Activated naive CD8-positive, alpha-beta T cell treated with anti-CD3 and anti-CD28 coated beads for 36 hours (primary cell): ENCODE data around the gene WASHC3. TPM values are rescaled to one million over a fixed set of nuclear protein-coding genes. Genes with fewer than 3 reads are reported as not detected.

ENCODE experiments used
- DNase-seq: peaks from one replicate; pipeline ENCODE4 v3.0.0; 2021
- H3K27ac Mint-ChIP-seq: one replicate; pipeline ENCODE4 v1.8.0; 2022; ENCODE audit warnings: mild to moderate bottlenecking, moderate library complexity, mixed read lengths
- H3K27me3 Mint-ChIP-seq: one replicate; pipeline ENCODE4 v1.8.0; 2022; ENCODE audit warnings: mild to moderate bottlenecking, mixed read lengths
- H3K36me3 Mint-ChIP-seq: one replicate; pipeline ENCODE4 v1.8.0; 2021; ENCODE audit warnings: mild to moderate bottlenecking, mixed read lengths
- H3K4me1 Mint-ChIP-seq: one replicate; pipeline ENCODE4 v1.8.0; 2021; ENCODE audit warnings: mixed read lengths
- H3K4me3 Mint-ChIP-seq: one replicate; pipeline ENCODE4 v1.8.0; 2022; ENCODE audit warnings: mild to moderate bottlenecking, moderate library complexity, mixed read lengths
- H3K9me3 Mint-ChIP-seq: one replicate; pipeline ENCODE4 v1.8.0; 2022; ENCODE audit warnings: mixed read lengths
- total RNA-seq, 2 experiments: library from RNA; stranded (reverse); gene quantifications; one replicate each; pipeline ENCODE4 v1.2.3, GENCODE V29; 2021

Gene WASHC3
- total RNA-seq, 2 experiments from 2014 or later: 35.0 to 37.9 TPM

- no peak for DNase-seq
- Mint-ChIP-seq H3K4me1 (peaks cover 32% of the 10 kb centered on the region), H3K4me3 (peak overlapping the region; percentile 98), H3K9me3 (peaks cover 2% of the 10 kb centered on the region), H3K36me3 (peaks cover 25% of the 10 kb centered on the region), H3K27ac (peak overlapping the region; percentile 98), H3K27me3 (no peaks in the 10 kb centered on the region)
Observed at GRCh38 chr12:102061096-102061559, 663 bp downstream of the WASHC3 start.

- Mint-ChIP-seq H3K4me3 (no peak overlapping the region), H3K9me3 (peaks cover 2% of the 10 kb centered on the region), H3K27ac (peak overlapping the region; percentile 47), H3K4me1 (peaks cover 36% of the 10 kb centered on the region), H3K27me3 (no peaks in the 10 kb centered on the region), H3K36me3 (peaks cover 39% of the 10 kb centered on the region)
- no peak for DNase-seq
Observed at GRCh38 chr12:102059343-102059742, 2.4 kb downstream of the WASHC3 start.

- no peaks in the 10 kb centered on the region for H3K27me3 Mint-ChIP-seq
- H3K4me3 Mint-ChIP-seq: no peak overlapping the region
- H3K27ac Mint-ChIP-seq: no peak overlapping the region
- no peak for DNase-seq
- H3K36me3 Mint-ChIP-seq: peaks cover 47% of the 10 kb centered on the region
- peaks cover 35% of the 10 kb centered on the region for H3K4me1 Mint-ChIP-seq
- peaks cover 2% of the 10 kb centered on the region for H3K9me3 Mint-ChIP-seq
Observed at GRCh38 chr12:102054345-102054744, 7.4 kb downstream of the WASHC3 start.

- Mint-ChIP-seq H3K4me1 (peaks cover 27% of the 10 kb centered on the region), H3K9me3 (no peaks in the 10 kb centered on the region), H3K4me3 (no peak overlapping the region), H3K36me3 (peaks cover 41% of the 10 kb centered on the region), H3K27me3 (no peaks in the 10 kb centered on the region), H3K27ac (no peak overlapping the region)
- DNase-seq: no peak
Observed at GRCh38 chr12:102053062-102053349, 8.8 kb downstream of the WASHC3 start.

GRCh38 chr12:102052192-102053061 lies 9.4 kb downstream of the WASHC3 start:
- Mint-ChIP-seq H3K27me3 (no peaks in the 10 kb centered on the region), H3K4me3 (no peak overlapping the region), H3K9me3 (no peaks in the 10 kb centered on the region), H3K27ac (no peak overlapping the region), H3K36me3 (peaks cover 35% of the 10 kb centered on the region), H3K4me1 (peaks cover 23% of the 10 kb centered on the region)
- no peak for DNase-seq

- Mint-ChIP-seq H3K4me1 (peaks cover 21% of the 10 kb centered on the region), H3K4me3 (no peak overlapping the region), H3K27me3 (no peaks in the 10 kb centered on the region), H3K36me3 (peaks cover 27% of the 10 kb centered on the region), H3K27ac (no peak overlapping the region), H3K9me3 (no peaks in the 10 kb centered on the region)
- DNase-seq: no peak
Observed at GRCh38 chr12:102051431-102051965, 10.3 kb downstream of the WASHC3 start.

GRCh38 chr12:102050660-102051430 lies 10.9 kb downstream of the WASHC3 start:
- Mint-ChIP-seq H3K9me3 (no peaks in the 10 kb centered on the region), H3K36me3 (peaks cover 24% of the 10 kb centered on the region), H3K27ac (no peak overlapping the region)

GRCh38 chr12:102043928-102044327 lies 17.9 kb downstream of the WASHC3 start:
- peak; percentile 41 for DNase-seq
- Mint-ChIP-seq H3K27me3 (no peaks in the 10 kb centered on the region), H3K9me3 (no peaks in the 10 kb centered on the region), H3K4me1 (peaks cover 11% of the 10 kb centered on the region), H3K4me3 (no peak overlapping the region), H3K36me3 (peaks cover 7% of the 10 kb centered on the region), H3K27ac (peak overlapping the region; percentile 47)

More at GRCh38 chr12:102050660-102051430, 10.9 kb downstream of the WASHC3 start:
- peaks cover 18% of the 10 kb centered on the region for H3K4me1 Mint-ChIP-seq
- H3K27me3 Mint-ChIP-seq: no peaks in the 10 kb centered on the region
- no peak for DNase-seq
- no peak overlapping the region for H3K4me3 Mint-ChIP-seq

GRCh38 chr12:102033991-102034745 lies 27.6 kb downstream of the WASHC3 start:
- Mint-ChIP-seq H3K4me3 (no peak overlapping the region), H3K4me1 (no peaks in the 10 kb centered on the region), H3K27ac (no peak overlapping the region), H3K27me3 (no peaks in the 10 kb centered on the region), H3K9me3 (no peaks in the 10 kb centered on the region), H3K36me3 (peaks cover 26% of the 10 kb centered on the region)
- DNase-seq: no peak

- no peaks in the 10 kb centered on the region for H3K27me3 Mint-ChIP-seq
- H3K9me3 Mint-ChIP-seq: no peaks in the 10 kb centered on the region
- no peaks in the 10 kb centered on the region for H3K4me1 Mint-ChIP-seq
- H3K36me3 Mint-ChIP-seq: peaks cover 22% of the 10 kb centered on the region
- H3K4me3 Mint-ChIP-seq: no peak overlapping the region
- no peak for DNase-seq
- H3K27ac Mint-ChIP-seq: no peak overlapping the region
Observed at GRCh38 chr12:102031852-102032251, 29.9 kb downstream of the WASHC3 start.

GRCh38 chr12:102029141-102029540 lies 32.6 kb downstream of the WASHC3 start:
- Mint-ChIP-seq H3K9me3 (no peaks in the 10 kb centered on the region), H3K27ac (no peak overlapping the region), H3K4me1 (no peaks in the 10 kb centered on the region), H3K36me3 (peaks cover 15% of the 10 kb centered on the region), H3K27me3 (no peaks in the 10 kb centered on the region), H3K4me3 (no peak overlapping the region)
- DNase-seq: no peak

- Mint-ChIP-seq H3K9me3 (no peaks in the 10 kb centered on the region), H3K36me3 (peaks cover 6% of the 10 kb centered on the region), H3K27ac (no peak overlapping the region), H3K4me1 (peaks cover 2% of the 10 kb centered on the region), H3K4me3 (no peak overlapping the region), H3K27me3 (no peaks in the 10 kb centered on the region)
- no peak for DNase-seq
Observed at GRCh38 chr12:102026728-102027127, 35.1 kb downstream of the WASHC3 start.

- Mint-ChIP-seq H3K4me3 (no peak overlapping the region), H3K36me3 (peaks cover 5% of the 10 kb centered on the region), H3K27ac (no peak overlapping the region), H3K9me3 (no peaks in the 10 kb centered on the region), H3K27me3 (no peaks in the 10 kb centered on the region), H3K4me1 (peaks cover 2% of the 10 kb centered on the region)
- DNase-seq: no peak
Observed at GRCh38 chr12:102024765-102025164, 37.0 kb downstream of the WASHC3 start.

- DNase-seq: no peak
Observed at GRCh38 chr12:102023343-102023930, 38.4 kb downstream of the WASHC3 start.

More at GRCh38 chr12:102023343-102023930, 38.4 kb downstream of the WASHC3 start:
- H3K36me3 Mint-ChIP-seq: peaks cover 8% of the 10 kb centered on the region
- H3K4me1 Mint-ChIP-seq: peaks cover 2% of the 10 kb centered on the region
- H3K27me3 Mint-ChIP-seq: no peaks in the 10 kb centered on the region
- H3K27ac Mint-ChIP-seq: no peak overlapping the region
- H3K9me3 Mint-ChIP-seq: no peaks in the 10 kb centered on the region
- H3K4me3 Mint-ChIP-seq: no peak overlapping the region
